Smooth muscle cell (in vitro differentiated cells): ENCODE results near the gene GJA1. TPM values are rescaled to one million over a fixed set of nuclear protein-coding genes. Genes with fewer than 3 reads are reported as not detected.

Experiments used
- DNase-seq: peaks from one replicate; lab custom pipeline; 2025; ENCODE audit not compliant: unreplicated experiment; lab: John Stamatoyannopoulos, UW
- H2AFZ ChIP-seq: fragments of 200-600 bp; sonication (generic); 2 replicates; pipeline ENCODE4 v1.6.0; 2016; ENCODE audit warnings: antibody characterized with exemption, low read depth, mild to moderate bottlenecking
- H3F3A ChIP-seq: fragments of 200-600 bp; sonication (generic); 2 replicates; pipeline ENCODE4 v1.6.0; 2017; ENCODE audit warnings: antibody characterized with exemption, low read depth
- H3K27ac ChIP-seq: fragments of 200-600 bp; sonication (generic); 2 replicates; pipeline ENCODE4 v1.5.1; 2016; ENCODE audit warnings: low read depth, mild to moderate bottlenecking
- H3K27me3 ChIP-seq: fragments of 200-600 bp; sonication (generic); 2 replicates; pipeline ENCODE4 v1.6.1; 2016; ENCODE audit warnings: low read depth, mild to moderate bottlenecking
- H3K36me3 ChIP-seq: fragments of 200-600 bp; sonication (generic); 2 replicates; pipeline ENCODE4 v1.5.1; 2016; ENCODE audit warnings: low read depth
- H3K4me1 ChIP-seq: fragments of 200-600 bp; sonication (generic); 2 replicates; pipeline ENCODE4 v1.5.1; 2016; ENCODE audit warnings: low read depth
- H3K4me2 ChIP-seq: fragments of 200-600 bp; sonication (generic); 2 replicates; pipeline ENCODE4 v1.6.0; 2016; ENCODE audit warnings: mild to moderate bottlenecking
- H3K4me3 ChIP-seq: fragments of 200-600 bp; sonication (generic); 2 replicates; pipeline ENCODE4 v1.5.1; 2016; ENCODE audit warnings: mild to moderate bottlenecking
- H3K79me2 ChIP-seq: fragments of 200-600 bp; sonication (generic); 2 replicates; pipeline ENCODE4 v1.6.0; 2016; ENCODE audit warnings: low read depth, mild to moderate bottlenecking
- H3K9ac ChIP-seq: fragments of 200-600 bp; sonication (generic); 2 replicates; pipeline ENCODE4 v1.6.0; 2016; ENCODE audit warnings: low read depth
- H3K9me3 ChIP-seq: fragments of 200-600 bp; sonication (generic); replicated peaks from 2 replicates; pipeline ENCODE4 v1.5.1; 2016; ENCODE audit warnings: low read depth
- H4K20me1 ChIP-seq: fragments of 200-600 bp; sonication (generic); 2 replicates; pipeline ENCODE4 v1.6.0; 2016; ENCODE audit warnings: low read depth
- WGBS: methylation state at CpG from one replicate; pipeline ENCODE4 v1.1.7; 2016; ENCODE audit warnings: low lambda C conversion rate; 5-methylcytosine and 5-hydroxymethylcytosine counted together
- polyA plus RNA-seq: library from polyadenylated mRNA; unstranded; fragments of >200 nt; fragmentation: Nextera tagmentation; extraction: Ambion mirVana; gene quantifications from 2 replicates; pipeline ENCODE4 v1.2.1, GENCODE V29; 2016
- small RNA-seq: library from RNA; depleted of rRNA; stranded (forward); fragments of <200 nt; gene quantifications from one replicate; pipeline ENCODE3, GENCODE V24; 2014
- total RNA-seq: library from RNA; depleted of rRNA; stranded (reverse); fragments of >200 nt; gene quantifications from 2 replicates; pipeline ENCODE4 v1.2.3, GENCODE V29; 2014
- TF ChIP-seq, protein P1 (sequence below): fragments of 200-600 bp; sonication (generic); IDR thresholded peaks from 2 replicates; pipeline ENCODE4 v1.5.1; 2017; ENCODE audit warnings: borderline replicate concordance, mild to moderate bottlenecking, antibody characterized with exemption; ENCODE audit not compliant: insufficient read depth, poor library complexity, severe bottlenecking

The GJA1 gene
- total and polyA plus RNA-seq, 2 experiments from 2014 or later = 204 to 834 TPM

DNA sequence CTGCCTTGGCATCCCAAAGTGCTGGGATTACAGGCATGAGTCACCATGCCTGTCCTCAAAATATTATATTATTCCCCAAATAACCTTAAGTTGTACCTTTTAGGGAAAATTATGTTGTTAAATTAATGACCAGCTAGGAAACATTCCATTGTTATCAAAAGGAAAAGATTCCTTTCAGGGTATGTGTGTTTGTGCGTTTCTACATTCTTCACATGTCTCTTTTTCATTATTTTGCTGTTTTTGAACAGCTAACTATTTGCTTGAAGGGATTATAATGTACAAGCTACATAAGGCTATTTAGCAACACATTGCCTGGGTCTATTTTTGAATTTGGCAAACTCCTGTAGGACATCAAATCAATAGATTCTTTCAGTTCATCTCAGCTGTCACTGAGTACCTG, 57.1 kb downstream of the GJA1 start:
- Histone ChIP-seq H3F3A (peaks cover 5% of the 10 kb centered on the region), H2AFZ (no peak overlapping the region), H3K4me2 (no peak overlapping the region), H3K27me3 (no peaks in the 10 kb centered on the region), H3K79me2 (no peaks in the 10 kb centered on the region), H3K4me3 (no peak overlapping the region), H3K9ac (no peak overlapping the region), H3K4me1 (peaks cover 7% of the 10 kb centered on the region), H3K36me3 (no peaks in the 10 kb centered on the region), H3K27ac (no peak overlapping the region), H3K9me3 (no peaks in the 10 kb centered on the region), H4K20me1 (no peaks in the 10 kb centered on the region)
- DNase-seq = no peak
- WGBS = 66% methylated on average over 1 of the region's 1 CpG
- TF ChIP-seq, protein P1, sequence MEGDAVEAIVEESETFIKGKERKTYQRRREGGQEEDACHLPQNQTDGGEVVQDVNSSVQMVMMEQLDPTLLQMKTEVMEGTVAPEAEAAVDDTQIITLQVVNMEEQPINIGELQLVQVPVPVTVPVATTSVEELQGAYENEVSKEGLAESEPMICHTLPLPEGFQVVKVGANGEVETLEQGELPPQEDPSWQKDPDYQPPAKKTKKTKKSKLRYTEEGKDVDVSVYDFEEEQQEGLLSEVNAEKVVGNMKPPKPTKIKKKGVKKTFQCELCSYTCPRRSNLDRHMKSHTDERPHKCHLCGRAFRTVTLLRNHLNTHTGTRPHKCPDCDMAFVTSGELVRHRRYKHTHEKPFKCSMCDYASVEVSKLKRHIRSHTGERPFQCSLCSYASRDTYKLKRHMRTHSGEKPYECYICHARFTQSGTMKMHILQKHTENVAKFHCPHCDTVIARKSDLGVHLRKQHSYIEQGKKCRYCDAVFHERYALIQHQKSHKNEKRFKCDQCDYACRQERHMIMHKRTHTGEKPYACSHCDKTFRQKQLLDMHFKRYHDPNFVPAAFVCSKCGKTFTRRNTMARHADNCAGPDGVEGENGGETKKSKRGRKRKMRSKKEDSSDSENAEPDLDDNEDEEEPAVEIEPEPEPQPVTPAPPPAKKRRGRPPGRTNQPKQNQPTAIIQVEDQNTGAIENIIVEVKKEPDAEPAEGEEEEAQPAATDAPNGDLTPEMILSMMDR = no peak

DNA sequence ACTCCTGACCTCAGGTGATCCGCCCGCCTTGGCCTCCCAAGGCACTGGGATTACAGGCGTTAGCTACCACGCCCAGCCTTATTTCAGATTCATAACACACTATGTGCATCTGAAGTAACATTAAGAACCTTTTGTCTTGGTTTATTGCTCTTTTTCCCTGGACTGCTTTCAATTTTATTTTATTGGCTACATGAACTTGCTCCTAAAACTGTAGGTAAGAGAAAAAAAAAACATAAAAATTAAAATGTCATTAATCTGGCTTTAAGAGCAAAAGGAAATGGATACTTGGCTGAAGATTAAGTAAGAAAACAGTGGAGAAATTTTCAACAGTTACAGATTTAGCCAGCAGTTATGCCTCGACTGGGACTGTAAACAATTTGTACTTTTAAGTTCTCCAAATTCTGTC, 62.5 kb downstream of the GJA1 start:
- H3K36me3 ChIP-seq = no peaks in the 10 kb centered on the region
- H3K4me1 ChIP-seq = no peaks in the 10 kb centered on the region
- H3K27me3 ChIP-seq = no peaks in the 10 kb centered on the region
- no peak overlapping the region for H3K4me2 ChIP-seq
- no peak overlapping the region for H3K4me3 ChIP-seq
- TF ChIP-seq, protein P1 = no peak
- no peaks in the 10 kb centered on the region for H4K20me1 ChIP-seq
- H2AFZ ChIP-seq = no peak overlapping the region
- DNase-seq = no peak
- H3K79me2 ChIP-seq = no peaks in the 10 kb centered on the region
- H3K27ac ChIP-seq = no peak overlapping the region
- no peaks in the 10 kb centered on the region for H3F3A ChIP-seq
- 83% methylated on average over 5 of the region's 5 CpGs for WGBS
- no peak overlapping the region for H3K9ac ChIP-seq
- H3K9me3 ChIP-seq = no peaks in the 10 kb centered on the region

DNA sequence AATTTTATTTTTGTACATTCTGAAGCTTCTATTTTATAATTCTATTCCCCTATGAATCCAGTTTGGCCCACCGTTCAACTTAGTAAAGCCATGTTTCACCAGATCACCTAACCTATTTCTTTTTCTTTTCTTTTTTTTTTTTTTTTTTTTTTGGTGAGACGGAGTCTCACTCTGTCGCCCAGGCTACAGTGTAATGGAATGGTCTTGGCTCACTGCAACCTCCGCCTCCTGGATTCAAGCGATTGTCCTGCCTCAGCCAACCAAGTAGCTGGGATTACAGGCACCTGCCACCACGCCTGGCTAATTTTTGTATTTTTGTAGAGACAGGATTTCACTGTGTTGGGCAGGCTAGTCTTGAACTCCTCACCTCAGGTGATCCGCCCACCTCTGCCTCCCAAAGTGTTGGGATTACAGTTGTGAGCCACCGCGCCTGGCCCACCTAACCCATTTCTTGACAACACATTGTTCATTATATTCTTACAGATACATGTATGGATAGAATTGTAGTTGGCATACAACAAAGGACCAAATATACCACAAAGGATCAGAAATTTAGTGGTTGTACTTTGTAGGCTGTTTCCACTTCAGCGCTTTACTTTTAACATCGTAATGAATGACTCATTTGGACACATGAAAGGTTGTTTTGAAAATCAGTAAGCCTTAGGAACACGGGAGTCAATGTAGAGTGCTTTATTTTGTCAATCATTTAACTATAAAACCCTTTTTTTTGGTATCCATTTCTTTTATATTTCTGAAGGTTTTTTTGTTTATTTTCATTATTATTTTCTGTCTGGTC, 63.2 kb downstream of the GJA1 start:
- H3K9ac ChIP-seq = no peak overlapping the region
- H3K4me1 ChIP-seq = no peaks in the 10 kb centered on the region
- H3K9me3 ChIP-seq = no peaks in the 10 kb centered on the region
- H3K4me3 ChIP-seq = no peak overlapping the region
- TF ChIP-seq, protein P1 = no peak
- H3K4me2 ChIP-seq = no peak overlapping the region
- H3K27ac ChIP-seq = peak overlapping the region; percentile 3
- H3K27me3 ChIP-seq = no peaks in the 10 kb centered on the region
- no peaks in the 10 kb centered on the region for H4K20me1 ChIP-seq
- no peaks in the 10 kb centered on the region for H3K36me3 ChIP-seq
- no peak overlapping the region for H2AFZ ChIP-seq
- WGBS = 74% methylated on average over 10 of the region's 12 CpGs
- no peaks in the 10 kb centered on the region for H3K79me2 ChIP-seq
- H3F3A ChIP-seq = no peaks in the 10 kb centered on the region
- no peak for DNase-seq

Small RNAs within 50 kb of the gene (small RNA-seq; reads per million reads assigned to genes)
- not detected for gene RNU4-35P

Other genes with a start within 250 kb of the GJA1 start
- gene TBC1D32, start 101.2 kb upstream of the GJA1 start, total RNA-seq = 14.5 and 18.8 TPM in 2 replicates
- 4.2 and 4.4 TPM in 2 replicates for gene TBC1D32, start 101.2 kb upstream of the GJA1 start, polyA plus RNA-seq